ENCODE results near the gene TNK2. TPM values are rescaled to one million over a fixed set of nuclear protein-coding genes. Genes with fewer than 3 reads are reported as not detected.

Gene TNK2
- total and polyA plus RNA-seq, 2 donors (not counting 1 experiment from before 2014, with no cell fraction given), result 131 to 198 TPM

- intact Hi-C loops (cut with micrococcal nuclease), result no loop called here
- CTCF ChIA-PET, result no interaction called here
Measured at GRCh38 chr3:195820186-195820585, 88.2 kb downstream of the TNK2 start.

GRCh38 chr3:195818301-195818700 is 90.0 kb downstream of the TNK2 start:
- DNase-seq (no peak), ATAC-seq (ENCODE audit: low read depth) (no peak)
- no peak overlapping the region for H3K9ac ChIP-seq (ENCODE audit: low read length)
- Mint-ChIP-seq H3K27me3 (peaks cover 14% of the 10 kb centered on the region), H3K4me1 (no peaks in the 10 kb centered on the region), H3K4me3 (no peak overlapping the region), H3K27ac (no peak overlapping the region), H3K9me3 (ENCODE audit: insufficient read depth) (no peaks in the 10 kb centered on the region)
- ChIA-PET CTCF (interaction anchor here (1.4 kb wide), 1 partner anchor 33 kb away, joined by 4 read pairs; no protein-coding TSS in a partner anchor), POLR2A (no interaction called here)
- no peak overlapping the region for H3K27ac ChIP-seq (ENCODE audit: low read length in 2 of 2)
- 95% methylated on average over 15 of the region's 21 CpGs for WGBS (ENCODE audit: insufficient coverage)
- H3K27me3 ChIP-seq (replicated peaks in 1 of 4; ENCODE audit: control extremely low read depth in 1 of 4, control insufficient read depth in 3 of 4, insufficient read depth in 4 of 4, low read length in 3 of 4), result peaks cover 0 to 4% (median 2%) of the 10 kb centered on the region in 4 experiments
- no peak overlapping the region for H3K4me3 ChIP-seq (ENCODE audit: control extremely low read depth in 1 of 5, extremely low read depth in 1 of 5, insufficient read depth in 1 of 5, low read depth in 2 of 5, low read length in 4 of 5)
- H3K4me2 ChIP-seq (replicated peaks; ENCODE audit: low read depth, low read length, poor library complexity, severe bottlenecking), result no peak overlapping the region
- no peak overlapping the region for H2AFZ ChIP-seq (ENCODE audit: insufficient read depth, low read depth, low read length, poor library complexity, severe bottlenecking)
- no peaks in the 10 kb centered on the region for H3K79me2 ChIP-seq (ENCODE audit: control insufficient read depth, insufficient read depth, low read length)
- H3K9me3 ChIP-seq (ENCODE audit: control extremely low read depth in 1 of 3, control insufficient read depth in 2 of 3, insufficient read depth in 1 of 3, low read length in 2 of 3), result no peaks in the 10 kb centered on the region
- intact Hi-C loops (cut with micrococcal nuclease), result no loop called here
- H3K36me3 ChIP-seq (replicated peaks in 1 of 2; ENCODE audit: control extremely low read depth in 1 of 2, control insufficient read depth in 1 of 2, extremely low read depth in 1 of 2, insufficient read depth in 2 of 2, low read length in 1 of 2), result no peaks in the 10 kb centered on the region
- no peaks in the 10 kb centered on the region for H4K20me1 ChIP-seq (ENCODE audit: control insufficient read depth, insufficient read depth, low read length, poor library complexity, severe bottlenecking)
- no peak for TF ChIP-seq EZH2 (IDR thresholded peaks at IDR 0.05; ENCODE audit: borderline replicate concordance, insufficient read depth, low read depth, low read length, poor library complexity, severe bottlenecking)
- TF ChIP-seq CTCF (IDR thresholded peaks at IDR 0.05), result no peak
- no peaks in the 10 kb centered on the region for H3K4me1 ChIP-seq (ENCODE audit: control insufficient read depth in 2 of 2, insufficient read depth in 2 of 2, low read length in 2 of 2)

More at GRCh38 chr3:195820186-195820585, 88.2 kb downstream of the TNK2 start:
- H3K4me1 ChIP-seq (ENCODE audit: control insufficient read depth in 2 of 2, insufficient read depth in 2 of 2, low read length in 2 of 2), result no peaks in the 10 kb centered on the region
- no peaks in the 10 kb centered on the region for H4K20me1 ChIP-seq (ENCODE audit: control insufficient read depth, insufficient read depth, low read length, poor library complexity, severe bottlenecking)
- WGBS (ENCODE audit: insufficient coverage), result 87% methylated on average over 8 of the region's 8 CpGs
- DNase-seq, result no peak
- H3K27me3 ChIP-seq (replicated peaks in 1 of 4; ENCODE audit: control extremely low read depth in 1 of 4, control insufficient read depth in 3 of 4, insufficient read depth in 4 of 4, low read length in 3 of 4), result peaks cover 0 to 4% (median 2%) of the 10 kb centered on the region in 4 experiments
- H3K27ac ChIP-seq (ENCODE audit: low read length in 2 of 2), result no peak overlapping the region
- ATAC-seq (ENCODE audit: low read depth), result no peak
- Mint-ChIP-seq H3K4me1 (no peaks in the 10 kb centered on the region), H3K27me3 (peaks cover 7% of the 10 kb centered on the region), H3K9me3 (ENCODE audit: insufficient read depth) (no peaks in the 10 kb centered on the region), H3K27ac (no peak overlapping the region), H3K4me3 (no peak overlapping the region)
- no peak overlapping the region for H3K4me3 ChIP-seq (ENCODE audit: control extremely low read depth in 1 of 5, extremely low read depth in 1 of 5, insufficient read depth in 1 of 5, low read depth in 2 of 5, low read length in 4 of 5)
- H3K36me3 ChIP-seq (replicated peaks in 1 of 2; ENCODE audit: control extremely low read depth in 1 of 2, control insufficient read depth in 1 of 2, extremely low read depth in 1 of 2, insufficient read depth in 2 of 2, low read length in 1 of 2), result no peaks in the 10 kb centered on the region
- no peak for TF ChIP-seq EZH2 (IDR thresholded peaks at IDR 0.05; ENCODE audit: borderline replicate concordance, insufficient read depth, low read depth, low read length, poor library complexity, severe bottlenecking)
- TF ChIP-seq CTCF (IDR thresholded peaks at IDR 0.05), result no peak
- no peak overlapping the region for H2AFZ ChIP-seq (ENCODE audit: insufficient read depth, low read depth, low read length, poor library complexity, severe bottlenecking)
- no peaks in the 10 kb centered on the region for H3K9me3 ChIP-seq (ENCODE audit: control extremely low read depth in 1 of 3, control insufficient read depth in 2 of 3, insufficient read depth in 1 of 3, low read length in 2 of 3)
- H3K9ac ChIP-seq (ENCODE audit: low read length), result no peak overlapping the region
- no peak overlapping the region for H3K4me2 ChIP-seq (replicated peaks; ENCODE audit: low read depth, low read length, poor library complexity, severe bottlenecking)
- no peaks in the 10 kb centered on the region for H3K79me2 ChIP-seq (ENCODE audit: control insufficient read depth, insufficient read depth, low read length)
- POLR2A ChIA-PET, result no interaction called here
